Hematopoietic multipotent progenitor cell (in vitro differentiated cells): ENCODE data around the gene C22orf31. TPM values are rescaled to one million over a fixed set of nuclear protein-coding genes. Genes with fewer than 3 reads are reported as not detected.

ENCODE experiments used
- total RNA-seq: library from RNA; depleted of rRNA; stranded (reverse); fragments of >200 nt; gene quantifications from one replicate; pipeline ENCODE4 v1.2.3, GENCODE V29; 2012

The C22orf31 gene
- total RNA-seq, 1 donor, result not detected

Other genes starting within 250 kb of the C22orf31 start
- 3.2 TPM for gene ZNRF3, start 178.3 kb downstream of the C22orf31 start, total RNA-seq
- 0.54 TPM for gene KREMEN1, start 11.2 kb upstream of the C22orf31 start, total RNA-seq
- 161 TPM for gene EMID1, start 144.1 kb upstream of the C22orf31 start, total RNA-seq
- 26.1 TPM for gene RHBDD3, start 206.2 kb upstream of the C22orf31 start, total RNA-seq
- 592 TPM for gene EWSR1, start 206.4 kb upstream of the C22orf31 start, total RNA-seq
- 9.7 TPM for gene GAS2L1, start 244.8 kb upstream of the C22orf31 start, total RNA-seq